ENCODE results near the gene SH3TC1.

Gene SH3TC1

DNA sequence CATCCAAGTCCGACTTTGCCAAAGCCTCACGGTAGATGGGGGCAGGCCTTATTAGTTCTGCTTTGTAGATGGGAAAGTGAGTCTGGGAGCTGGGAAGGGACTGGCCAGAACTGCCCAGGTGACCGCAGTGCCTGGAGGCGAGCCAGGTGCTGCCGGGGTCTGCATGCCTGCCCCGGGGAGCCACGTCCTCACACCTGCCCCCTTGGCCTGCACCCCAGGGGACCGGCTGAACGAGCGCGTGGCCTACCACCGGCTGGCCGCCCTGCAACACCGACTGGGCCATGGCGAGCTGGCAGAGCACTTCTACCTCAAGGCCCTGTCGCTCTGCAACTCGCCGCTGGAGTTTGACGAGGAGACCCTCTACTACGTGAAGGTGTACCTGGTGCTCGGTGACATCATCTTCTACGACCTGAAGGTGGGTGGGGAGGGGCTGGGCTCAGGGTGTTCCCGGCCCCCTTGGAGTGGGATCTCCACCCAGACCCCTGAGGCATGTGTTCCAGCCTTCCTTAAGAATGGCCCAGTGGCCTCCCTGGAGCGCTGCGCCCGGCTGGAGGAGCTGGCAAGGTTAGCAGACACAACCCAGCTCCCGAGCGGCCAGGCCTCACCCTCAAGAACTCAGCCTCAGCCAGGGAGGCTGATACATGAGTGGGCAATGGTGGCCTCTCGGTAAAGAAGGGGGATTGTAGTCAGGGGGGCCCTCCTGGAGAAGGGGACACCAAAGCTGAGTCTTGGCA lies 38.3 kb downstream of the SH3TC1 start:
- no peak for DNase-seq (ENCODE audit: low read depth in 1 of 2, low spot score in 1 of 2)
- no peak overlapping the region for H3K27ac ChIP-seq (replicated peaks)
- TF ChIP-seq, protein P1, sequence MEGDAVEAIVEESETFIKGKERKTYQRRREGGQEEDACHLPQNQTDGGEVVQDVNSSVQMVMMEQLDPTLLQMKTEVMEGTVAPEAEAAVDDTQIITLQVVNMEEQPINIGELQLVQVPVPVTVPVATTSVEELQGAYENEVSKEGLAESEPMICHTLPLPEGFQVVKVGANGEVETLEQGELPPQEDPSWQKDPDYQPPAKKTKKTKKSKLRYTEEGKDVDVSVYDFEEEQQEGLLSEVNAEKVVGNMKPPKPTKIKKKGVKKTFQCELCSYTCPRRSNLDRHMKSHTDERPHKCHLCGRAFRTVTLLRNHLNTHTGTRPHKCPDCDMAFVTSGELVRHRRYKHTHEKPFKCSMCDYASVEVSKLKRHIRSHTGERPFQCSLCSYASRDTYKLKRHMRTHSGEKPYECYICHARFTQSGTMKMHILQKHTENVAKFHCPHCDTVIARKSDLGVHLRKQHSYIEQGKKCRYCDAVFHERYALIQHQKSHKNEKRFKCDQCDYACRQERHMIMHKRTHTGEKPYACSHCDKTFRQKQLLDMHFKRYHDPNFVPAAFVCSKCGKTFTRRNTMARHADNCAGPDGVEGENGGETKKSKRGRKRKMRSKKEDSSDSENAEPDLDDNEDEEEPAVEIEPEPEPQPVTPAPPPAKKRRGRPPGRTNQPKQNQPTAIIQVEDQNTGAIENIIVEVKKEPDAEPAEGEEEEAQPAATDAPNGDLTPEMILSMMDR (IDR thresholded peaks at IDR 0.05; ENCODE audit: insufficient read depth, low read length): no peak
- TF ChIP-seq, protein P2, sequence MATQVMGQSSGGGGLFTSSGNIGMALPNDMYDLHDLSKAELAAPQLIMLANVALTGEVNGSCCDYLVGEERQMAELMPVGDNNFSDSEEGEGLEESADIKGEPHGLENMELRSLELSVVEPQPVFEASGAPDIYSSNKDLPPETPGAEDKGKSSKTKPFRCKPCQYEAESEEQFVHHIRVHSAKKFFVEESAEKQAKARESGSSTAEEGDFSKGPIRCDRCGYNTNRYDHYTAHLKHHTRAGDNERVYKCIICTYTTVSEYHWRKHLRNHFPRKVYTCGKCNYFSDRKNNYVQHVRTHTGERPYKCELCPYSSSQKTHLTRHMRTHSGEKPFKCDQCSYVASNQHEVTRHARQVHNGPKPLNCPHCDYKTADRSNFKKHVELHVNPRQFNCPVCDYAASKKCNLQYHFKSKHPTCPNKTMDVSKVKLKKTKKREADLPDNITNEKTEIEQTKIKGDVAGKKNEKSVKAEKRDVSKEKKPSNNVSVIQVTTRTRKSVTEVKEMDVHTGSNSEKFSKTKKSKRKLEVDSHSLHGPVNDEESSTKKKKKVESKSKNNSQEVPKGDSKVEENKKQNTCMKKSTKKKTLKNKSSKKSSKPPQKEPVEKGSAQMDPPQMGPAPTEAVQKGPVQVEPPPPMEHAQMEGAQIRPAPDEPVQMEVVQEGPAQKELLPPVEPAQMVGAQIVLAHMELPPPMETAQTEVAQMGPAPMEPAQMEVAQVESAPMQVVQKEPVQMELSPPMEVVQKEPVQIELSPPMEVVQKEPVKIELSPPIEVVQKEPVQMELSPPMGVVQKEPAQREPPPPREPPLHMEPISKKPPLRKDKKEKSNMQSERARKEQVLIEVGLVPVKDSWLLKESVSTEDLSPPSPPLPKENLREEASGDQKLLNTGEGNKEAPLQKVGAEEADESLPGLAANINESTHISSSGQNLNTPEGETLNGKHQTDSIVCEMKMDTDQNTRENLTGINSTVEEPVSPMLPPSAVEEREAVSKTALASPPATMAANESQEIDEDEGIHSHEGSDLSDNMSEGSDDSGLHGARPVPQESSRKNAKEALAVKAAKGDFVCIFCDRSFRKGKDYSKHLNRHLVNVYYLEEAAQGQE (IDR thresholded peaks at IDR 0.05; ENCODE audit: insufficient replicate concordance, low read depth): no peak
- TF ChIP-seq GABPA (IDR thresholded peaks at IDR 0.05; ENCODE audit: low read depth): no peak
- TF ChIP-seq POLR2AphosphoS5 (IDR thresholded peaks at IDR 0.05; ENCODE audit: low read depth): no peak
- TF ChIP-seq SPI1 (IDR thresholded peaks at IDR 0.05; ENCODE audit: borderline replicate concordance, low read depth): no peak
- no peak overlapping the region for H3K4me3 ChIP-seq (replicated peaks; ENCODE audit: insufficient read depth, low read length)
- H3K27me3 ChIP-seq (ENCODE audit: insufficient read depth, poor library complexity, severe bottlenecking): no peaks in the 10 kb centered on the region

DNA sequence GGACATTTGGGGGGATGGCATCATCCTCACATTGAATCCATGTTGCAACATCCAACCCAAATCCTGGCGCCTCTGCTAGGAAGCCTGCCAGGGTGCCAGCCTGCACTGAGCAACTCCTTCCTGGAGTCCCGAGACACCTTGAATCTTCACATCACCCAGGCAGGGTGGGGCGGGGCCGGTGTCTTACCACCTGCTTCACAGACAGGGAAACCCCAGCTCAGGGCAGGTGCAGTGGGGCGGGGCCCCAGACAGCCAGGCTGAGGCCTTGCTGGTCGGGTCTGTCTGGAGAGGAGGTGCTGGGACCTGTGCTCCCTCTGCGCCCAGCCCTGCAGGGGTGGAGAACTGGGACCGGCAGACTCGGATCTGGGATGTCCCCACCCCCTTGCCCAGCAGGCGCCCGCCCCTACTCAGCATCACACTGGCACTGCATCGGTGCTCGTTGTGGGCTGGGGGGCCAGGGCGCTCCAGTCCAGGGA lies 39.0 kb downstream of the SH3TC1 start:
- no peak for DNase-seq (ENCODE audit: low read depth in 1 of 2, low spot score in 1 of 2)

DNA sequence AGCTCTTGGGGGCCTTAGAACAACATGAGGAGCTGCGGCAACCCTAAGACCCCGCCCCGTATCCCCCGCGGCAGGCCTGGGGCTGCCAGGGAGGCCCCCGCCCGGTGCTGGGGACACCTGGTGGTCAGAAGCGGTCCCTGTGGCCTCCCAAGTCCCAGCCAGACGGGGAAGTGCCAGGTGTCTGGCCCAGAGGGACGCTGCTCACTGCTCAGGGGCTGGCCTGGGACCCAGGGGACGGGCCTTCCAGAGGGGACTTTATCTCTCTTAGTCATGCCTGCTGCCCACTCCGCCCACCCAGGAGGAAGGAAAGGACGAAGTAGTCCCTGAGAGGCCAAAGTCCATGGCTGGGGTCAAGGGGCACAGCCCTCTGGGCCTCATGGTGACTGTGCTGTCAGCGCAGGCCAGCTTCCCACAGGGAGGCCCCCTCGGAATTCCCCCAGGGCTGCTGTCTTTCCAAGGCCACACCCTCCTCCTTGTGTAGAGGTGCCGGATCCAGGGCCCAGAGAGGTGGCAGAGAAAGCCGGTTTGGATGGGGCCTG lies 39.5 kb downstream of the SH3TC1 start:
- DNase-seq (ENCODE audit: low read depth in 1 of 2, low spot score in 1 of 2): no peak
- 0 out of 2 replicates have a peak, but pooled peaks have one; percentile 10 for TF ChIP-seq SPI1 (IDR thresholded peaks at IDR 0.05; ENCODE audit: borderline replicate concordance, low read depth)
- TF ChIP-seq, protein P1 (IDR thresholded peaks at IDR 0.05; ENCODE audit: insufficient read depth, low read length): no peak
- H3K4me3 ChIP-seq (replicated peaks; ENCODE audit: insufficient read depth, low read length): no peak overlapping the region
- H3K27ac ChIP-seq (replicated peaks): no peak overlapping the region
- H3K27me3 ChIP-seq (ENCODE audit: insufficient read depth, poor library complexity, severe bottlenecking): no peaks in the 10 kb centered on the region

More for the DNA sequence above, 39.0 kb downstream of the SH3TC1 start:
- Histone ChIP-seq H3K27me3 (ENCODE audit: insufficient read depth, poor library complexity, severe bottlenecking) (no peaks in the 10 kb centered on the region), H3K4me3 (replicated peaks; ENCODE audit: insufficient read depth, low read length) (no peak overlapping the region), H3K27ac (replicated peaks) (no peak overlapping the region)
- TF ChIP-seq, protein P1 (IDR thresholded peaks at IDR 0.05; ENCODE audit: insufficient read depth, low read length): no peak
- TF ChIP-seq, protein P2 (IDR thresholded peaks at IDR 0.05; ENCODE audit: insufficient replicate concordance, low read depth): no peak
- no peak for TF ChIP-seq SPI1 (IDR thresholded peaks at IDR 0.05; ENCODE audit: borderline replicate concordance, low read depth)
- TF ChIP-seq POLR2AphosphoS5 (IDR thresholded peaks at IDR 0.05; ENCODE audit: low read depth): no peak
- TF ChIP-seq GABPA (IDR thresholded peaks at IDR 0.05; ENCODE audit: low read depth): no peak
